Ishikawa (cell line): ENCODE data around the gene TRPC6.

Experiments used
- CREB1 ChIP-seq: IDR thresholded peaks from 2 replicates; pipeline ENCODE4 v1.6.1; 2012; ENCODE audit warnings: low read depth
- EGR1 ChIP-seq: IDR thresholded peaks from 2 replicates; pipeline ENCODE4 v1.6.1; 2012
- EP300 ChIP-seq: IDR thresholded peaks from 2 replicates; pipeline ENCODE4 v1.6.1; 2012; ENCODE audit warnings: borderline replicate concordance
- FOXM1 ChIP-seq: IDR thresholded peaks from 2 replicates; pipeline ENCODE4 v1.6.1; 2012; ENCODE audit warnings: low read depth, borderline replicate concordance
- MAX ChIP-seq: IDR thresholded peaks from 2 replicates; pipeline ENCODE4 v1.6.1; 2012
- NFIC ChIP-seq: IDR thresholded peaks from 2 replicates; pipeline ENCODE4 v1.6.1; 2012
- RAD21 ChIP-seq: IDR thresholded peaks from 2 replicates; pipeline ENCODE4 v1.6.1; 2012; ENCODE audit warnings: low read depth
- REST ChIP-seq: IDR thresholded peaks from 2 replicates; pipeline ENCODE4 v1.6.1; 2012; ENCODE audit warnings: low read depth, mild to moderate bottlenecking
- TAF1 ChIP-seq: IDR thresholded peaks from 2 replicates; pipeline ENCODE4 v1.6.1; 2012; ENCODE audit warnings: low read depth, mild to moderate bottlenecking
- TCF12 ChIP-seq: IDR thresholded peaks from 2 replicates; pipeline ENCODE4 v1.6.1; 2012; ENCODE audit warnings: low read depth
- TEAD4 ChIP-seq: IDR thresholded peaks from 2 replicates; pipeline ENCODE4 v1.6.1; 2012
- YY1 ChIP-seq: IDR thresholded peaks from 2 replicates; pipeline ENCODE4 v1.6.1; 2012; ENCODE audit warnings: low read depth
- ZBTB7A ChIP-seq: IDR thresholded peaks from 2 replicates; pipeline ENCODE4 v1.6.1; 2012; ENCODE audit warnings: low read depth

GRCh38 chr11:101620026-101620425 is 36.2 kb upstream of the TRPC6 start:
- TF ChIP-seq TCF12 = no peak
- no peak for TF ChIP-seq TAF1
- no peak for TF ChIP-seq REST
- no peak for TF ChIP-seq NFIC
- TF ChIP-seq TEAD4 = no peak
- no peak for TF ChIP-seq EGR1
- TF ChIP-seq YY1 = no peak
- no peak for TF ChIP-seq MAX
- no peak for TF ChIP-seq ZBTB7A
- no peak for TF ChIP-seq CREB1
- TF ChIP-seq EP300 = no peak
- TF ChIP-seq FOXM1 = no peak
- no peak for TF ChIP-seq RAD21
